ENCODE measurements around the gene OGFOD2. TPM values are rescaled to one million over a fixed set of nuclear protein-coding genes. Genes with fewer than 3 reads are reported as not detected.

The OGFOD2 gene
- total and polyA plus RNA-seq, 2 donors (not counting 1 experiment from before 2014, with no cell fraction given): 26.7 to 99.3 TPM

GRCh38 chr12:122983789-122984515 is 8.9 kb downstream of the OGFOD2 start:
- Histone ChIP-seq H3K9me3 (ENCODE audit: control extremely low read depth in 1 of 3, control insufficient read depth in 2 of 3, insufficient read depth in 1 of 3, low read length in 2 of 3) (no peaks in the 10 kb centered on the region), H2AFZ (ENCODE audit: insufficient read depth, low read depth, low read length, poor library complexity, severe bottlenecking) (no peak overlapping the region), H3K4me2 (replicated peaks; ENCODE audit: low read depth, low read length, poor library complexity, severe bottlenecking) (no peak overlapping the region), H3K4me1 (ENCODE audit: control insufficient read depth in 2 of 2, insufficient read depth in 2 of 2, low read length in 2 of 2) (peaks cover 24 to 39% of the 10 kb centered on the region in 2 donors), H4K20me1 (ENCODE audit: control insufficient read depth, insufficient read depth, low read length, poor library complexity, severe bottlenecking) (peaks cover 27% of the 10 kb centered on the region), H3K4me3 (ENCODE audit: control extremely low read depth in 1 of 5, extremely low read depth in 1 of 5, insufficient read depth in 1 of 5, low read depth in 2 of 5, low read length in 4 of 5) (no peak overlapping the region), H3K36me3 (replicated peaks in 1 of 2; ENCODE audit: control extremely low read depth in 1 of 2, control insufficient read depth in 1 of 2, extremely low read depth in 1 of 2, insufficient read depth in 2 of 2, low read length in 1 of 2) (peaks cover 0 to 17% of the 10 kb centered on the region in 2 experiments), H3K79me2 (ENCODE audit: control insufficient read depth, insufficient read depth, low read length) (peaks cover 28% of the 10 kb centered on the region), H3K27me3 (replicated peaks in 1 of 4; ENCODE audit: control extremely low read depth in 1 of 4, control insufficient read depth in 3 of 4, insufficient read depth in 4 of 4, low read length in 3 of 4) (no peaks in the 10 kb centered on the region), H3K27ac (ENCODE audit: low read length in 2 of 2) (no peak overlapping the region), H3K9ac (ENCODE audit: low read length) (no peak overlapping the region)
- POLR2A ChIA-PET: no interaction called here
- Mint-ChIP-seq H3K27me3 (no peaks in the 10 kb centered on the region), H3K4me3 (peak overlapping the region; percentile 41), H3K9me3 (ENCODE audit: insufficient read depth) (no peaks in the 10 kb centered on the region), H3K4me1 (peaks cover 42% of the 10 kb centered on the region), H3K27ac (peak overlapping the region; percentile 70)
- intact Hi-C loops (cut with micrococcal nuclease): no loop called here
- ATAC-seq (ENCODE audit: low read depth): no peak
- no peak for TF ChIP-seq EZH2 (IDR thresholded peaks at IDR 0.05; ENCODE audit: borderline replicate concordance, insufficient read depth, low read depth, low read length, poor library complexity, severe bottlenecking)
- no peak for TF ChIP-seq CTCF (IDR thresholded peaks at IDR 0.05)
- CTCF ChIA-PET: interaction anchor here (0.9 to 1.3 kb wide), 2 partner anchors 10 to 254 kb away, joined by 3 to 5 read pairs; partner anchors contain the start of gene OGFOD2
- WGBS (ENCODE audit: insufficient coverage): 52% methylated on average over 7 of the region's 9 CpGs
- DNase-seq: no peak

- peak overlapping the region; percentile 70 for H3K27ac Mint-ChIP-seq
- H2AFZ ChIP-seq (ENCODE audit: insufficient read depth, low read depth, low read length, poor library complexity, severe bottlenecking): no peak overlapping the region
- H4K20me1 ChIP-seq (ENCODE audit: control insufficient read depth, insufficient read depth, low read length, poor library complexity, severe bottlenecking): peaks cover 27% of the 10 kb centered on the region
- no peaks in the 10 kb centered on the region for H3K27me3 Mint-ChIP-seq
- CTCF ChIA-PET: interaction anchor here (0.9 to 1.3 kb wide), 2 partner anchors 10 to 253 kb away, joined by 3 to 5 read pairs; partner anchors contain the start of gene OGFOD2
- 57% methylated on average over 34 of the region's 34 CpGs for WGBS (ENCODE audit: insufficient coverage)
- no peaks in the 10 kb centered on the region for H3K27me3 ChIP-seq (replicated peaks in 1 of 4; ENCODE audit: control extremely low read depth in 1 of 4, control insufficient read depth in 3 of 4, insufficient read depth in 4 of 4, low read length in 3 of 4)
- POLR2A ChIA-PET: no interaction called here
- ATAC-seq (ENCODE audit: low read depth) (no peak), DNase-seq (no peak)
- no peak overlapping the region for H3K27ac ChIP-seq (ENCODE audit: low read length in 2 of 2)
- peaks cover 20% of the 10 kb centered on the region for H3K79me2 ChIP-seq (ENCODE audit: control insufficient read depth, insufficient read depth, low read length)
- H3K4me3 Mint-ChIP-seq: no peak overlapping the region
- H3K4me1 Mint-ChIP-seq: peaks cover 36% of the 10 kb centered on the region
- no peak overlapping the region for H3K4me2 ChIP-seq (replicated peaks; ENCODE audit: low read depth, low read length, poor library complexity, severe bottlenecking)
- H3K9ac ChIP-seq (ENCODE audit: low read length): no peak overlapping the region
- H3K4me1 ChIP-seq (ENCODE audit: control insufficient read depth in 2 of 2, insufficient read depth in 2 of 2, low read length in 2 of 2): peaks cover 16 to 31% of the 10 kb centered on the region in 2 donors
- TF ChIP-seq EZH2 (IDR thresholded peaks at IDR 0.05; ENCODE audit: borderline replicate concordance, insufficient read depth, low read depth, low read length, poor library complexity, severe bottlenecking): no peak
- TF ChIP-seq CTCF (IDR thresholded peaks at IDR 0.05): no peak
- no peaks in the 10 kb centered on the region for H3K9me3 Mint-ChIP-seq (ENCODE audit: insufficient read depth)
- H3K4me3 ChIP-seq (ENCODE audit: control extremely low read depth in 1 of 5, extremely low read depth in 1 of 5, insufficient read depth in 1 of 5, low read depth in 2 of 5, low read length in 4 of 5): no peak overlapping the region
- no peaks in the 10 kb centered on the region for H3K9me3 ChIP-seq (ENCODE audit: control extremely low read depth in 1 of 3, control insufficient read depth in 2 of 3, insufficient read depth in 1 of 3, low read length in 2 of 3)
- peaks cover 0 to 16% of the 10 kb centered on the region in 2 experiments for H3K36me3 ChIP-seq (replicated peaks in 1 of 2; ENCODE audit: control extremely low read depth in 1 of 2, control insufficient read depth in 1 of 2, extremely low read depth in 1 of 2, insufficient read depth in 2 of 2, low read length in 1 of 2)
- intact Hi-C loops (cut with micrococcal nuclease): no loop called here
Observed at GRCh38 chr12:122984612-122985337, 9.7 kb downstream of the OGFOD2 start.
